Thoracic aorta (tissue), 2 donors: ENCODE results near the gene ATP6V0E1. TPM values are rescaled to one million over a fixed set of nuclear protein-coding genes. Genes with fewer than 3 reads are reported as not detected.

ENCODE experiments used
- ATAC-seq: fragments of 150-250 bp; one replicate; pipeline ENCODE4 v1.8.0; 2017; ENCODE audit warnings: low read depth; ENCODE audit not compliant: insufficient number of reproducible peaks, low FRiP score
- DNase-seq: peaks from one replicate; pipeline ENCODE4 v3.0.0-alpha.2; 2020; ENCODE audit warnings: low spot score
- H3K27ac ChIP-seq, 2 donors: fragments of 200-600 bp; sonication (generic); 1 replicate in 1 of 2; 2 replicates in 1 of 2; pipeline ENCODE4 v1.5.1; 2016; ENCODE audit warnings: mild to moderate bottlenecking in 2 of 2, moderate library complexity in 2 of 2
- H3K27me3 ChIP-seq: fragments of 200-600 bp; sonication (generic); replicated peaks from 2 replicates; pipeline ENCODE4 v1.6.0; 2016; ENCODE audit warnings: mild to moderate bottlenecking; ENCODE audit not compliant: insufficient read depth
- H3K36me3 ChIP-seq: fragments of 200-600 bp; sonication (generic); one replicate; pipeline ENCODE4 v1.5.1; 2016
- H3K4me1 ChIP-seq, 2 donors: fragments of 200-600 bp; sonication (generic); 1 replicate in 1 of 2; 2 replicates in 1 of 2; pipeline versions ENCODE4 v1.5.1 to v1.6.0; 2016; ENCODE audit warnings: low read depth in 2 of 2, mild to moderate bottlenecking in 1 of 2; ENCODE audit not compliant: control insufficient read depth in 1 of 2
- H3K4me3 ChIP-seq: fragments of 200-600 bp; sonication (generic); 2 replicates; pipeline ENCODE4 v1.5.1; 2016; ENCODE audit warnings: mild to moderate bottlenecking
- H3K9me3 ChIP-seq: fragments of 200-600 bp; sonication (generic); 2 replicates; pipeline ENCODE4 v1.5.1; 2016
- CTCF ChIP-seq: fragments of 200-600 bp; sonication (generic); IDR thresholded peaks from one replicate; pipeline ENCODE4 v1.5.1; 2019; ENCODE audit warnings: antibody characterized with exemption
- total RNA-seq, 2 donors: library from RNA; depleted of rRNA; stranded (reverse); fragments of >200 nt; gene quantifications; one replicate each; pipeline versions ENCODE4 v1.1.0 to v1.2.3, GENCODE V29; 2016

ATP6V0E1 gene
- total RNA-seq, 2 donors from 2014 or later = 117 to 123 TPM

DNA sequence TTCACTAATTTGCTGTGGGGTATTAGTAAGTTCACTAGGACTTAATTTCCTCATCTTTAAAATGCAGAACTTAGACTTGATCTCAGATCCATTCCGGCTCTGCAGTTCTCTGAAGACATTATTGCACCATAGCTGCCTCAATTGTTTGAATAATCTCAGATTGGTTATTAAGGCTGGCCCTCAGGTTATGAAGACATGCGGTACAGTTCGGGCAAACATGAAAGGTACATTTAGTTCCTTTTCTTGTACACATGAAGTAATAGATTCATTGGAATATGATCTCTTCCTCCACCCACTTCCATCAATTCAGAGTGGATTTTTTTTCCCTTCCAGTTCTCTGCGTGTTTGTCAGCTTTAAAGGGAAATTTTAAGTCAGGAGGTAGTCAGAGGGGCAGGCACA, 28.0 kb downstream of the ATP6V0E1 start:
- TF ChIP-seq CTCF = no peak
- H3K4me3 ChIP-seq = no peak overlapping the region
- ATAC-seq = no peak
- DNase-seq = no peak
- no peaks in the 10 kb centered on the region for H3K36me3 ChIP-seq
- no peaks in the 10 kb centered on the region for H3K27me3 ChIP-seq
- peaks cover 23 to 45% of the 10 kb centered on the region in 2 donors for H3K4me1 ChIP-seq
- no peak overlapping the region for H3K27ac ChIP-seq
- no peaks in the 10 kb centered on the region for H3K9me3 ChIP-seq

DNA sequence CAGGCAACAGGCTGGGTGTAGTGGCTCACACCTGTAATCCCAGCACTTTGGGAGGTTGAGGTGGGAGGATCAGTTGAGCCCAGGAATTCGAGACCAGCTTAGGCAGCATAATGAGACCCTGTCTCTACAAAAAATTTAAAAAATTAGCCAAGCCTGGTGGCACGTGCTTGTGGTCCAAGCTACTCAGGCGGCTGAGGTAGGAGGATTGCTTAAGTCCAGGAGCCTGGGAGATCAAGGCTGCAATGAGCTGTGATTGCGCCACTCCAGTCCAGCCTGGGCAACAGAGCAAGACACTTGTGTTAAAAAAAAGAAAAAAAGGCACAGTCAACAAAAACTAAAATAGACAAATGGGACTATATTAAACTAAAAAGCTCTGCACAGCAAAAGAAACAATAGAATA, 29.3 kb downstream of the ATP6V0E1 start:
- TF ChIP-seq CTCF = no peak
- peaks cover 24 to 42% of the 10 kb centered on the region in 2 donors for H3K4me1 ChIP-seq
- H3K4me3 ChIP-seq = no peak overlapping the region
- ATAC-seq (no peak), DNase-seq (no peak)
- no peaks in the 10 kb centered on the region for H3K36me3 ChIP-seq
- no peaks in the 10 kb centered on the region for H3K9me3 ChIP-seq
- no peaks in the 10 kb centered on the region for H3K27me3 ChIP-seq
- H3K27ac ChIP-seq = no peak overlapping the region

- no peak for ATAC-seq
- no peaks in the 10 kb centered on the region for H3K27me3 ChIP-seq
- no peaks in the 10 kb centered on the region for H3K9me3 ChIP-seq
- peaks cover 24 to 38% of the 10 kb centered on the region in 2 donors for H3K4me1 ChIP-seq
- H3K4me3 ChIP-seq = no peak overlapping the region
- H3K36me3 ChIP-seq = no peaks in the 10 kb centered on the region
- no peak for TF ChIP-seq CTCF
- peak overlapping the region; percentile 81 to 84 for H3K27ac ChIP-seq
- no peak for DNase-seq
These were observed 31.1 kb downstream of the ATP6V0E1 start for GRCh38 chr5:173014671-173015070.

DNA sequence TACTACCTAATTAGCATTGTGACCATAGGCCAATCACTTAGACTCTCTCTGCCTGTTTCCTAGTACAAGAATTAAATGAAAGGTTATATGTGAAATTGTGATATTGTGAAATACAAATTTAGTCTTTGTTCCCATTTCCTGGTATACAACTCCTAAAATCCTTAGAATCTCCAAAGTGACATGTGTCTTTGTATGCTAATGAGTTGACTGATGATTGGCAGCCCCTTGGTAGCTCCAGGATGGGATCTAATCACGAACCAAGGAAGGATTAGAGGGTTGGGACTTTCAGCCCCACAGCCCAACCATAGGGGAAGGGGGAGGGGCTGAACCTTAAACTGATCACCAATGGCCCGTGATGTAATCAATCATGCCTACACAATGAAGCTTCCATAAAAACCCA, 31.6 kb downstream of the ATP6V0E1 start:
- ATAC-seq = no peak
- H3K9me3 ChIP-seq = no peaks in the 10 kb centered on the region
- H3K4me3 ChIP-seq = no peak overlapping the region
- no peak for TF ChIP-seq CTCF
- peak overlapping the region; percentile 81 to 84 for H3K27ac ChIP-seq
- DNase-seq = no peak
- H3K4me1 ChIP-seq = peaks cover 24 to 34% of the 10 kb centered on the region in 2 donors
- H3K27me3 ChIP-seq = no peaks in the 10 kb centered on the region
- H3K36me3 ChIP-seq = no peaks in the 10 kb centered on the region

DNA sequence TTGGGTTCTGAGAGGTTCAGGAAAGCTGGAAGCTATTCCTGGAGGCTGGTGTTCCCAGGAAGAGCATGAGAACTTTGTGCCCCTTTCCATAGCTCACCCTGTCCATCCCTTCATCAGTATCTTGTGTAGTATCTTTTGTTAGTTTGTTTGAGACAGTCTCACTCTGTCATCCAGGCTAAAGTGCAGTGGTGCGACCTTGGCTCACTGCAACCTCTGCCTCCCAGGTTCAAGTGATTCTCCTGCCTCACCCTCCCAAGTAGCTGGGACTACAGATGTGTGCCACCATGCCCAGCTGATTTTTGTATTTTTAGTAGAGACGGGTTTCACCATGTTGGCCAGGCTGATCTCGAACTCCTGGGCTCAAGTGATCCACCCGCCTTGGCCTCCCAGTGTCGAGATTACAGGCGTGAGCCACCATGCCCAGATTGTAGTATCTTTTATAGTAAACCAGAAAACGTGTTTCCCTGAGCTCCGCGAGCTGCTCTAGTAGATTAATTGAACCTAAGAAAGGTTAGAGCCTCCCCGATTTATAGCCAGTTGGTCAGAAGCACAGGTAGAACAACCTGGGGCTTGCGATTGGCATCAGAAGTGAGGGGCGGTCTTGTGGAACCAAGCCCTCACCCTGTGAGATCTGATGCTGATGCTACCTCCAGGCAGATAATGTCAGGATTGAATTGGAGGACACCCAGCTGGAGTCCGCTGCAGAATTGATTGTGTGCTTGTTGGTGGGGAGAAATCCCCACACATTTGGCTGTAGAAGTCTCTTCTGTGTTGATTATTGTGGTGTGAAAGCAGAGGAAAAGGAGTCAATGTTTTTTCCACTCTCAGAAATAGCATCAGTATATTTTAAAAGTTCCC, 32.3 kb downstream of the ATP6V0E1 start:
- TF ChIP-seq CTCF = no peak
- Histone ChIP-seq H3K27me3 (no peaks in the 10 kb centered on the region), H3K36me3 (no peaks in the 10 kb centered on the region), H3K9me3 (no peaks in the 10 kb centered on the region), H3K4me1 (peaks cover 24 to 32% of the 10 kb centered on the region in 2 donors), H3K27ac (peak overlapping the region; percentile 81 to 84), H3K4me3 (peak overlapping the region; percentile 45)
- ATAC-seq = no peak
- DNase-seq = no peak
